ENCODE measurements around the gene MRPL45. TPM values are rescaled to one million over a fixed set of nuclear protein-coding genes. Genes with fewer than 3 reads are reported as not detected.

The MRPL45 gene
- polyA plus RNA-seq, 1 of the 3 experiments (the other 2 are of a cell fraction) = 35.5 TPM

- H3K36me3 ChIP-seq (replicated peaks in 1 of 2; ENCODE audit: control insufficient read depth in 1 of 2, insufficient read depth in 2 of 2, low read length in 1 of 2) = peaks cover 0 to 1% of the 10 kb centered on the region in 2 experiments
- H3K4me1 ChIP-seq (ENCODE audit: control insufficient read depth in 1 of 2, insufficient read depth in 2 of 2, low read depth in 1 of 2, low read length in 1 of 2) = peaks cover 0 to 29% of the 10 kb centered on the region in 2 experiments; a peak in 2 of 4 replicates
- 87% methylated on average over 7 of the region's 7 CpGs for WGBS (ENCODE audit: low lambda C conversion rate)
- no peaks in the 10 kb centered on the region for H3K27me3 ChIP-seq (ENCODE audit: insufficient read depth)
- no peak overlapping the region for H3K4me3 ChIP-seq (ENCODE audit: low read depth in 2 of 2, low read length in 1 of 2)
- no peaks in the 10 kb centered on the region for H3K9me3 ChIP-seq
- no peaks in the 10 kb centered on the region for H3K79me2 ChIP-seq (ENCODE audit: insufficient read depth)
- H4K20me1 ChIP-seq (ENCODE audit: insufficient read depth) = no peaks in the 10 kb centered on the region
- H3K4me2 ChIP-seq = no peak overlapping the region
- TF ChIP-seq USF2 (IDR thresholded peaks at IDR 0.05; ENCODE audit: borderline replicate concordance, low read depth, low read length) (no peak), YY1 (IDR thresholded peaks at IDR 0.05; ENCODE audit: low read depth) (no peak), NFIC (IDR thresholded peaks at IDR 0.05; ENCODE audit: borderline replicate concordance) (no peak), EP300 (IDR thresholded peaks at IDR 0.05; ENCODE audit: borderline replicate concordance in 1 of 2, low read depth in 1 of 2, low read length in 1 of 2) (no peak), CTCF (IDR thresholded peaks at IDR 0.05) (no peak), FOXM1 (IDR thresholded peaks at IDR 0.05; ENCODE audit: low read depth) (no peak), RCOR1 (IDR thresholded peaks at IDR 0.05; ENCODE audit: low read length) (no peak), CHD2 (IDR thresholded peaks at IDR 0.05; ENCODE audit: low read length, partially characterized antibody) (no peak), ZBTB33 (IDR thresholded peaks at IDR 0.05; ENCODE audit: borderline replicate concordance, low read depth) (no peak), NRF1 (IDR thresholded peaks at IDR 0.05; ENCODE audit: low read depth, low read length) (no peak), IRF3 (IDR thresholded peaks at IDR 0.05; ENCODE audit: low read depth, low read length) (no peak), REST (IDR thresholded peaks at IDR 0.05; ENCODE audit: low read depth, low read length) (no peak), JUND (IDR thresholded peaks at IDR 0.05) (no peak), RFX5 (IDR thresholded peaks at IDR 0.05; ENCODE audit: low read length) (no peak), MEF2A (IDR thresholded peaks at IDR 0.05; ENCODE audit: borderline replicate concordance, low read depth) (no peak), GATA2 (CRISPR knock-in tag; IDR thresholded peaks at IDR 0.05) (no peak), SIN3A (IDR thresholded peaks at IDR 0.05; ENCODE audit: borderline replicate concordance, low read depth, low read length) (no peak), RAD21 (IDR thresholded peaks at IDR 0.05; ENCODE audit: low read length) (no peak)
- CTCF ChIA-PET = interaction anchor here (0.8 to 23.5 kb wide), 5 partner anchors 19 to 339 kb away, joined by 3 to 303 read pairs (median 4); partner anchors contain the start of genes GPR179 and SOCS7
- no peak for DNase-seq
- no peak overlapping the region for H2AFZ ChIP-seq (ENCODE audit: low read depth)
- H3K9ac ChIP-seq = no peak overlapping the region
- H3F3A ChIP-seq (replicated peaks; ENCODE audit: insufficient read depth) = no peaks in the 10 kb centered on the region
- POLR2A ChIA-PET = interaction anchor here (0.7 kb wide), 1 partner anchor 20 kb away, joined by 3 read pairs; no protein-coding TSS in a partner anchor
- no peaks in the 10 kb centered on the region for H3K9me2 ChIP-seq
- no peak overlapping the region for H3K27ac ChIP-seq (ENCODE audit: low read depth in 2 of 2, low read length in 1 of 2)
Measured at GRCh38 chr17:38328620-38329019, 31.7 kb downstream of the MRPL45 start.

Data from SK-N-SH (cell line).